Activated CD4-positive, alpha-beta T cell treated with anti-CD3 and anti-CD28 coated beads for 36 hours (primary cell): ENCODE measurements around the gene CALHM3. TPM values are rescaled to one million over a fixed set of nuclear protein-coding genes. Genes with fewer than 3 reads are reported as not detected.
"Not testable (repeated sequence)": the region's sequence is repeated elsewhere in the genome, so short reads cannot be mapped to it uniquely, and the experiment has no call there.

Experiments used
- ATAC-seq: fragments of 200-7000 bp; cut with Tn5 transposase; one replicate; pipeline ENCODE4 v1.10.0; 2021; ENCODE audit warnings: mild to moderate bottlenecking, moderate library complexity
- CTCF ChIA-PET: fragments of 350-600 bp; sonication (Branson Sonifier 250); formaldehyde crosslinking; loops from one replicate; lab custom pipeline; 2021; ENCODE audit warnings: antibody characterized with exemption; lab: Charles Lee
- POLR2A ChIA-PET: fragments of 350-600 bp; sonication (Branson Sonifier 250); formaldehyde crosslinking; loops from one replicate; lab custom pipeline; 2021; ENCODE audit warnings: antibody characterized with exemption, inconsistent platforms; lab: Charles Lee
- DNase-seq: peaks from one replicate; pipeline ENCODE4 v3.0.0-alpha.2; 2020
- H3K27ac Mint-ChIP-seq: one replicate; pipeline ENCODE4 v1.8.0; 2021; ENCODE audit warnings: mixed read lengths
- H3K27me3 Mint-ChIP-seq: one replicate; pipeline ENCODE4 v1.8.0; 2021; ENCODE audit warnings: mixed read lengths
- H3K36me3 Mint-ChIP-seq: one replicate; pipeline ENCODE4 v1.8.0; 2021; ENCODE audit warnings: low read depth, mixed read lengths
- H3K4me1 Mint-ChIP-seq: one replicate; pipeline ENCODE4 v1.8.0; 2021; ENCODE audit warnings: mixed read lengths
- H3K4me3 Mint-ChIP-seq: one replicate; pipeline ENCODE4 v1.8.0; 2021; ENCODE audit warnings: mild to moderate bottlenecking, moderate library complexity, mixed read lengths
- H3K9me3 Mint-ChIP-seq: one replicate; pipeline ENCODE4 v1.8.0; 2021; ENCODE audit warnings: low read depth, mixed read lengths
- intact Hi-C, 2 experiments: fragments of 100-400 bp; cut with DNase I in 1 of 2; cut with micrococcal nuclease in 1 of 2; formaldehyde crosslinking; loops; one replicate each; pipeline versions ENCODE4 v1.14.2 to v1.15.1; 2022 to 2024; cut with DNase I, micrococcal nuclease
- total RNA-seq, 2 experiments: library from RNA; stranded (reverse); gene quantifications; one replicate each; pipeline ENCODE4 v1.2.3, GENCODE V29; 2021

The CALHM3 gene
- total RNA-seq, 2 experiments from 2014 or later: not detected

DNA sequence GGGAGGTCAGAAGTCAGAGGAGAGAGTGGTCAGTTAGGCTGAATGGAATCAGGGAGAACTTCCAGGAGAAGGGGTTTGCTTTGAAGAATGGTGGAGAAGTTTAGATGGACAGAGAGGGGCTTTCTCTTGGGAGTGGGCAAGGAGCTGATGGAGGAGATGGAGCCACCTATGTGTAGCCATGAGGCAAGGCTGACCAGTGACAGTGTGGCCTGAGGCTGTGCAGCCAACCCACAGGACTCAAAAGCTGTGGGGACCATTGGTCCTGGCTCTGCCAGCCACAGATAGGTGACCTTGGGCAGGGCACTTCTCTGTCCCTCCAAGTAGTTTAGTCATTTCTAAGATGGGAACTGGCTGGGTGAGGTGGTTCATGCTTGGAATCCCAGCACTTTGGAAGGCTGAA, 33.1 kb upstream of the CALHM3 start:
- CTCF ChIA-PET: interaction anchor here (1.1 kb wide), 1 partner anchor 23 kb away, joined by 4 read pairs; no protein-coding TSS in a partner anchor
- ATAC-seq: no peak
- Mint-ChIP-seq H3K4me1 (peaks cover 3% of the 10 kb centered on the region), H3K27ac (no peak overlapping the region), H3K4me3 (no peak overlapping the region), H3K9me3 (no peaks in the 10 kb centered on the region), H3K27me3 (peaks cover 13% of the 10 kb centered on the region), H3K36me3 (no peaks in the 10 kb centered on the region)
- POLR2A ChIA-PET: no interaction called here
- intact Hi-C loops: no loop called here
- DNase-seq: no peak

DNA sequence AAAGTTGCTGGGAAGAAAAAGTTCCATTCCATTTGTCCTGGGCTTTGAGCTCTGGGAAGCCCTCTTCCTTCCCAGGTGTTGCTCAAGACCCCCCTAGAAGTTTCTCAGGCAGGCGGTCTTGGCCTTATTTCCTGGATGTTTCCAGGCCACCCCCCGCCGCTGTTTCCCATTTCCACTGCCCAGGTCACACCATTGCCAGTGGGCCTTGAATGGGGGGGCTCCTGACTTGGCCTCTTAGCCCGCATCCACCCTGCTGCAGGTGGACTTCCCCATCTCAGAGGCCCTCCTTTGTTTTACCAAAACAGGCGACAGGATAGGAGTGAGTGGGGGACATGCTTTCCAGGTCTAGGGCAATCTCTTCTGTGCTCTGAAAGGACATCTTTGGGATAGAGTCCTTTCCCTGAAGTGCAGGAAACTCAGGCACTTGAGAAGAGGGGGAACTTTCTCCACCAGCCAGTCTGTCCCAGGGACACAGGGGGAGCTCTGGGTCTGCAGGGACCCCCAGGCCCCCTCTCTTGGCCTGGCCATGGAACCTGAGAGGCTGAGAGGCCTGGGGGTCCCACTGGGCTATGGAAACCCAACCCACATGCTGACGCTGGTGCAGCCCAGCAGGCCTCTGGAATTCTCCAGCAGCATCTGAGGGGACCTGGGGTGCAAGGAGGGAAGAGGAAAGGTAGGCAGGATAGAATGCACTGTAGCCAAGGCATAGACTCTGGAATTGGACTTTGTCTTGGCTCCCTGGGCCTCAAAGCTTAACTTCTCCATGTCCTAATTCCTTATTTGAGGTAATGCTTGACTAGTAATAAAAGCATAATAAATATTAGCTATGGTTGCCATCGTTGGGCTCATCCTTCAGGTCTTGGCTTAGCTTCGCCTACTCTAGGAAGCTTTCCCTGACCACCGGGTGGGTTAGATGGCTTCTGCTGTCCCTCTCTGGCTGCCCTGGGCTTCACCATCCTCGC, 32.0 kb upstream of the CALHM3 start:
- no peak for DNase-seq
- Mint-ChIP-seq H3K9me3 (no peaks in the 10 kb centered on the region), H3K36me3 (no peaks in the 10 kb centered on the region), H3K27me3 (peaks cover 17% of the 10 kb centered on the region), H3K4me1 (peaks cover 3% of the 10 kb centered on the region), H3K27ac (no peak overlapping the region), H3K4me3 (no peak overlapping the region)
- ChIA-PET POLR2A (no interaction called here), CTCF (interaction anchor here (0.7 to 1.4 kb wide), 4 partner anchors 21 to 491 kb away, joined by 3 to 4 read pairs (median 4); no protein-coding TSS in a partner anchor)
- intact Hi-C loops: no loop called here
- ATAC-seq: no peak

DNA sequence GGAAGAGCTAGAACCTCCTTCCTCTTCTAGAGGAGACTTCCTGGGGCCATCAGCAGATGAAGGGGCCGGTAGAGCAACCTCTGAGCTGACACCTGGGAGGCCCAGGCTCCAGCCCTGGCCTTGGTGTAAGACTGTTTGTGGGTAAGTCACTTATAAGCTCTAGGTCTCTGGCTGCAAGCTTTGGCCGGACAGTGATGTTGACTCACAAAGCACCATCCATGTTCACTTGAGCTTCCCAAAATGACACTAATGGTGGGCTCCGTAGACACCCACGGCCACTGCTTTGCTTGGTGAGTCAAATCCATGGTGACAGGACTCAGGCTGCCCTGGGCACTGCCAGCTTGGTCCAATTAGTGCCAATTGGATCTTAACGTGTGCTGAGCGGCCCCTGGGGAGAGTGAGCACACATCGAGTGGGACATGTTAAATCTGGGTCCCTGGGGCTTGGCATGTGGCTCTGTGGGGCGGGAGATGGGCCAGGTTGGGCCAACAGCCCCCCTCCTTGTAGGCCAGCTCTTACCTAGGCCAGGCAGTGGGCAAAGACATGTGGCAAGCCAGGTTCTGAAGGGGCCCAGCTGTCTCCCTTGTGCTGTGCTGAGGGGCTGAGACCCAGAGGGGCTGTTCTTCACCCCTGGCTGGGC, 31.1 kb upstream of the CALHM3 start:
- ATAC-seq: no peak
- intact Hi-C loops: no loop called here
- DNase-seq: no peak
- no peak overlapping the region for H3K27ac Mint-ChIP-seq
- H3K4me3 Mint-ChIP-seq: no peak overlapping the region
- ChIA-PET POLR2A (interaction anchor here (0.5 kb wide), 1 partner anchor 20 kb away, joined by 3 read pairs; no protein-coding TSS in a partner anchor), CTCF (interaction anchor here (1.1 to 1.4 kb wide), 3 partner anchors 20 to 53 kb away, joined by 4 read pairs; no protein-coding TSS in a partner anchor)
- no peaks in the 10 kb centered on the region for H3K9me3 Mint-ChIP-seq
- peaks cover 17% of the 10 kb centered on the region for H3K27me3 Mint-ChIP-seq
- no peaks in the 10 kb centered on the region for H3K36me3 Mint-ChIP-seq
- no peaks in the 10 kb centered on the region for H3K4me1 Mint-ChIP-seq

DNA sequence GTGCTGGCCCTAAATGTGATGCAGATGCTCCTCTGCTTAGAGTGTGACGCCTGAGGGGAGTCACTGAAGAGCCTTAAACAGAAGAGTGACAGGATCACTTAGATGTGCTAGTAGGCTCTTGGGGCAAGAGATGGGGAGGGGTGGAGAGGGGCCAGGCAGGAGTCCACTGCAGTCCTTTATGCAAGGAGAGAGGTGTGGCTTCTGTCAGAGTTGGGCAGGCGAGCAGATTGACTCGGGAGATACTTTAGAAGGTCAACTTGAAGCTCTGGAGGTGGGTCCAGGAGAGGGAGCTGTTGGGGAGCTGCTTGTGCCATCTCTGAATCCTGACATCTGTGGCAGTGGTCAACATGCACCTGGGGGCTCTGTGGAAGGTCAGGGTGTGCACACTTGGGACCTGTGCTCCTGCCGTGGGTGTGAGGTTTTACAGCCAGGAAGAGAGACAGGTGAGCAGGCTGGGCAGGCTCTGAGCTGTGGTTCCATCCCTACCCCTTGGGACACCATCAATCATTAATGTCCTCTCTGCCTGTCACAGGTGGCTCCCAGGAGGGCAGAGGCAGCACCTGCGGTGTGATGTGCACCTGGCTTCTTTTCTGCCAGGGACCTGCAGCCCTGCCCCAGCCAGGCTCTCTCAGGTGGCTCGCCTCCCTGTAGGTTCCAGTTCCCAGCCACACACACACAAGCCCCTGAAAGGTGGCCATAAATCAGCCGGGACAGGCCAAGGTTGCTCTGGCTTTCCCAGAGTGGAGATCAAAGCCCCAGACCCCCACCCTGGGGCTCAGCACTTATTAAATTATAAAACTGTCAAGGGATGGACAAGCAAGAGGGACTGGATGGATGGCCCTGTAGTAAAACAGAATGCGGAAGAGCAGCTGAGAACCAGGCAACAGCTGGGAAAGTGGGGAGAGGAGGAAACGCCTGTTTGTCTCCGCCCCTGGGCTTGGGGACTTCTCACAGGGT, 28.5 kb upstream of the CALHM3 start:
- Mint-ChIP-seq H3K36me3 (no peaks in the 10 kb centered on the region), H3K27ac (no peak overlapping the region), H3K4me3 (no peak overlapping the region), H3K9me3 (no peaks in the 10 kb centered on the region), H3K27me3 (peaks cover 28% of the 10 kb centered on the region), H3K4me1 (peaks cover 14% of the 10 kb centered on the region)
- intact Hi-C loops: no loop called here
- DNase-seq: no peak
- no peak for ATAC-seq
- ChIA-PET CTCF (interaction anchor here (0.9 kb wide), 1 partner anchor 87 kb away, joined by 3 read pairs; no protein-coding TSS in a partner anchor), POLR2A (no interaction called here)

DNA sequence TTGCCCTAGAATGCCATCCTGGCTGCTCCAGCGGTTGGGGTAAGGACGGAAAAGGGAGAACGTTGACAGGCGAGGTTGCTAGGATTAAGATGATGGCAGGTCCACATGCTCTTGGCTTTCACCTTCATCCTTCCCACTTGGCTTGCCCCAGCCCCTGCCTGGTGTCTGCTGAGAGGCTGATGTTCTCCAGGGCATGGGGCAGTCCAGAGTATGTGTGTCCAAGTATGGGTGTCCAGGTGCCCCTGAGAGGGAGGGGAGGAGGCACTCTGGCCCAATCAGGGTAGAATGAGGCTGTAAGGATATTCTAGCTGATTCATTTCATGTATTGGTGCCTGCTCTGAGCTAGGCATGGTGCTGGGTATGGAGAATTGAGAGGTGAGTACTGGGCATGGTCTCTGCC, 27.0 kb upstream of the CALHM3 start:
- CTCF ChIA-PET: interaction anchor here (0.9 to 1.3 kb wide), 2 partner anchors 20 to 58 kb away, joined by 3 to 6 read pairs; no protein-coding TSS in a partner anchor
- no peaks in the 10 kb centered on the region for H3K9me3 Mint-ChIP-seq
- H3K27ac Mint-ChIP-seq: no peak overlapping the region
- POLR2A ChIA-PET: no interaction called here
- DNase-seq (no peak), ATAC-seq (no peak)
- peaks cover 36% of the 10 kb centered on the region for H3K27me3 Mint-ChIP-seq
- H3K4me1 Mint-ChIP-seq: peaks cover 16% of the 10 kb centered on the region
- no peaks in the 10 kb centered on the region for H3K36me3 Mint-ChIP-seq
- intact Hi-C loops: no loop called here
- no peak overlapping the region for H3K4me3 Mint-ChIP-seq

DNA sequence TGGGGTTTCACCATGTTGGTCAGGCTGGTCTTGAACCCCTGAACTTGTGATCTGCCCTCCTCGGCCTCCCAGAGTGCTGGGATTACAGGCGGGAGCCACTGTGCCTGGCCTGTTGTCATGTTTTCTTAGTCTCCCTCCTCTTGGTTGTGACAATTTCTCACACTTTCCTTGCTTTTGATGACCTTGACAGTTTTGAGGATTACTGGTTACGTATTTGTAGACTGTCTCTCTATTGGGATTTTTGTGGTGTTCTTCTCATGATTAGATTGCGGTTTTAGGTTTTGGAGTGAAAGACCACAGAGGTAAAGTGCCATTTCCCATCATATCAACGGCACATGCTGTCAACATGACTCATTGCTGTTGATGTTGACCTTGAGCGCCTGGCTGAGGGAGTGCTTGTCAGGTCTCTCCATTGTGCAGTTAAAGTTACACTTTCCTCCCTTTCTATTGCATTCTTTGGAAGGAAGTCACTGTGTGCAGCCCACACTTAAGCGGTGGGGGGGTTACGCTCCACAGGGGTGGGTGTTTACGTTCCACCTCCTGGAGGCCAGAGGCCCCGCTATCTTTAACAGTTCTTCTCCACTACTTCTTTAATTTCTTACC, 25.2 kb upstream of the CALHM3 start:
- CTCF ChIA-PET: interaction anchor here (0.6 to 1.2 kb wide), 2 partner anchors 11 to 16 kb away, joined by 3 read pairs; partner anchors contain the start of gene NEURL1
- H3K4me1 Mint-ChIP-seq: peaks cover 25% of the 10 kb centered on the region
- intact Hi-C loops: no loop called here
- H3K27me3 Mint-ChIP-seq: peaks cover 40% of the 10 kb centered on the region
- no peaks in the 10 kb centered on the region for H3K36me3 Mint-ChIP-seq
- no peaks in the 10 kb centered on the region for H3K9me3 Mint-ChIP-seq
- DNase-seq (peak; percentile 70), ATAC-seq (peak; percentile 89)
- no peak overlapping the region for H3K4me3 Mint-ChIP-seq
- no peak overlapping the region for H3K27ac Mint-ChIP-seq
- POLR2A ChIA-PET: interaction anchor here (0.6 to 0.9 kb wide), 3 partner anchors 38 to 612 kb away, joined by 3 to 6 read pairs (median 3); no protein-coding TSS in a partner anchor

DNA sequence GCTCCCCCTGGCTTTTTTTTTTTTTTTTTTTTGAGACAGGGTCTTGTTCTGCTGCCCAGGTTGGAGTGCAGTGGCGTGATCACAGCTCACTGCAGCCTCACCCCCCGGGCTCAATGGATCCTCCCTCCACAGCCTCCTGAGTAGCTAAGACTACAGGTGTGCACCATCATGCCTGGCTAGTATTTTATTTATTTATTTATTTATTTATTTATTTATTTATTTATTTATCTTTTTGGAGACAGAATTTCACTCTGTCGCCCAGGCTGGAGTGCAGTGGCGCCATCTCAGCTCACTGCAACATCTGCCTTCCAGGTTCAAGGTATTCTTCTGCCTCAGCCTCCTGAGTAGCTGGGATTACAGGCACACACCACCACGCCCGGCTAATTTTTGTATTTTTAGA, 24.7 kb upstream of the CALHM3 start:
- H3K36me3 Mint-ChIP-seq, ATAC-seq, H3K27ac Mint-ChIP-seq, H3K4me3 Mint-ChIP-seq, intact Hi-C loops, H3K9me3 Mint-ChIP-seq, DNase-seq: not testable (repeated sequence)
- ChIA-PET POLR2A (interaction anchor here (0.6 kb wide), 1 partner anchor 39 kb away, joined by 3 read pairs; no protein-coding TSS in a partner anchor), CTCF (interaction anchor here (0.9 to 1.2 kb wide), 3 partner anchors 10 to 130 kb away, joined by 3 read pairs; partner anchors contain the start of gene NEURL1)
- Mint-ChIP-seq H3K27me3 (peaks cover 40% of the 10 kb centered on the region), H3K4me1 (peaks cover 25% of the 10 kb centered on the region)

DNA sequence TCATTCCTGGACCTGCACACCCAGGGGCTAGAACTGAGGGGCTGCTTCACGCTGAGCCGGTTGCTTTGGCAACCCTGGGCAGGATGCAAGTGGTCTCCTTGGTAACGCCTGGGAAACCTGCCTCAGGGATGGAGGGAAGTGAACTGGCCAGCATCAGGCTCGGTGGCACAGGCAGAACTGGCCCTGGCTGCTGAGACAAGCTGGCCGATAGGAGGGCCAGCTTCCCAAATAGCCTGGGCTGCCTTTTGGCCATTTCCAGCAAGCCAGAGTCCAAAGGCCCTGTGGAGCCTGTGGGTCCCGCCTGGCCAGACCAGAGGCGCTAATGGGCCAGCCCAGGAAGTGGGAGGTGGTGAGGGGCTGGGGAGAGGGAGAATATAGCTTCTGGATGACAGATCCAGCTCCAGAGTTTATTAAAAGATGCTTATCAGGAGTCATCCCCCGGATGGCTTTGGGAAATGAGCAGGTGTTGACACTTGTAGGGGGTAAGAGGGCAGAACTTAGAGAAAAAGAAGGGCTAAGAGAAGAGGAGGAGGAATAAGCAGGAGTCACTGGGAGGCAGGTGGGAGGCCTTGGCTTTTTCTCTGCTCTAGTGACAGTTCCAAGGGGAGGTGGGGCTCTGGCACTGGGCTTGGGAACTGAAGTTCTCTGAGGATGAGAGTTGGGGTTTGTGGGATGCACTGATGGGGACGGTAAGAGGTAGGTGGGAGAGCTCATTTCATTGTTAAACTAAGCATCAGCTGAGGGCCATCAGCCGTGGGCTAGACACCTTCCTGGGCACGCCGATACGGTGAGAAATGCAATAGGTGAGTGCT, 24.0 kb upstream of the CALHM3 start:
- no peaks in the 10 kb centered on the region for H3K9me3 Mint-ChIP-seq
- no peak for DNase-seq
- intact Hi-C loops: no loop called here
- ChIA-PET POLR2A (no interaction called here), CTCF (interaction anchor here (0.9 to 1.2 kb wide), 3 partner anchors 9 to 129 kb away, joined by 3 read pairs; partner anchors contain the start of gene NEURL1)
- no peak overlapping the region for H3K27ac Mint-ChIP-seq
- ATAC-seq: no peak
- H3K27me3 Mint-ChIP-seq: peaks cover 41% of the 10 kb centered on the region
- H3K4me3 Mint-ChIP-seq: no peak overlapping the region
- H3K4me1 Mint-ChIP-seq: peaks cover 25% of the 10 kb centered on the region
- H3K36me3 Mint-ChIP-seq: no peaks in the 10 kb centered on the region

DNA sequence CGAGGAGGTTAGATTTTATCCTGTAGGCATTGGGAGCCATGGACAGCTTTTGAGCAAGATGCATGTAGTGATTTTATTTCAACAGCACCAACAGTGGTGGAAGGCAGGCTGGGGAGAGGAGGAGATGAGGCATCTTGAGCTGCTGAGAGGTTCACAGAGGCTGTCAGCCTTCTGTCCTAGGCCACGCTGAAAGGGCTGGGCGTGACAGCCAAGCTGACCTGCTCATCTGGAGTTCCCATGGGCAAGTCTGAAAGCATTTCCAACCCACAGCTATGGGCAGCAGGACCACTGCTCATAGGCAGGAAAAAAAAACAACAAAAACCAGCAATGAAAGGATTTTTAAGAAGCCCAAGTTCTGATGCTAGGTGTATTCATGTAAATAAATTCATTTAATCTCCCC, 22.1 kb upstream of the CALHM3 start:
- DNase-seq: no peak
- intact Hi-C loops: no loop called here
- Mint-ChIP-seq H3K36me3 (no peaks in the 10 kb centered on the region), H3K4me1 (peaks cover 25% of the 10 kb centered on the region), H3K9me3 (no peaks in the 10 kb centered on the region), H3K4me3 (no peak overlapping the region), H3K27me3 (peaks cover 37% of the 10 kb centered on the region), H3K27ac (no peak overlapping the region)
- ChIA-PET POLR2A (interaction anchor here (0.6 kb wide), 1 partner anchor 30 kb away, joined by 3 read pairs; no protein-coding TSS in a partner anchor), CTCF (interaction anchor here (0.9 to 1.5 kb wide), 4 partner anchors 9 to 63 kb away, joined by 3 to 4 read pairs (median 4); no protein-coding TSS in a partner anchor)
- no peak for ATAC-seq
